Esophagus muscularis mucosa (tissue), 3 donors: ENCODE data around the gene MEIS2.

Experiments
- POLR2A ChIP-seq: fragments of 450-650 bp; IDR thresholded peaks from one replicate; pipeline ENCODE4 v1.6.1; 2017; ENCODE audit warnings: antibody characterized with exemption, moderate library complexity, mild to moderate bottlenecking, low read depth
- TF ChIP-seq, protein P1 (sequence below), 3 experiments: fragments of 200-600 bp in 2 of 3; fragments of 450-650 bp in 1 of 3; sonication (generic) in 2 of 3; IDR thresholded peaks; one replicate each; pipeline ENCODE4 v1.5.1; 2017 to 2019; ENCODE audit warnings: antibody characterized with exemption in 3 of 3, mild to moderate bottlenecking in 2 of 3, moderate library complexity in 1 of 3

DNA sequence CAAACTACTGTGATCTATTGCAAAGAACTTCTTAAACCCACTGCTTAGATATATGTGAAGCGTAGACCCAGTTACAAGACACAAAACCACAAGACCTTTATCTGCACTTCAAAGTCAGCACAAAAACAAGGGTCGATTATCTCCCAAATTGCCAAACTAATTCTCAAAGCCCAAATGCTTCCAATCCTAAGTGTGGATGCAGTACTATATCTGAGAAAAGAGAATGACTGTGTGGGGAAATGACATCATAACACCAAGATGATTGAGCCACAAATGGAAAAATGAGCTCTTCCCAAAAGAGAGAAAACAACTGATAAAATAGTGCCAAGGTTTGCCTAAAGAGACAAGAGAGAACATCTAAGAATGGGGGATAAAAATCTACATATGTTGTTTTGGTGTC lies 86.2 kb downstream of the MEIS2 start:
- TF ChIP-seq POLR2A, result no peak
- TF ChIP-seq, protein P1, sequence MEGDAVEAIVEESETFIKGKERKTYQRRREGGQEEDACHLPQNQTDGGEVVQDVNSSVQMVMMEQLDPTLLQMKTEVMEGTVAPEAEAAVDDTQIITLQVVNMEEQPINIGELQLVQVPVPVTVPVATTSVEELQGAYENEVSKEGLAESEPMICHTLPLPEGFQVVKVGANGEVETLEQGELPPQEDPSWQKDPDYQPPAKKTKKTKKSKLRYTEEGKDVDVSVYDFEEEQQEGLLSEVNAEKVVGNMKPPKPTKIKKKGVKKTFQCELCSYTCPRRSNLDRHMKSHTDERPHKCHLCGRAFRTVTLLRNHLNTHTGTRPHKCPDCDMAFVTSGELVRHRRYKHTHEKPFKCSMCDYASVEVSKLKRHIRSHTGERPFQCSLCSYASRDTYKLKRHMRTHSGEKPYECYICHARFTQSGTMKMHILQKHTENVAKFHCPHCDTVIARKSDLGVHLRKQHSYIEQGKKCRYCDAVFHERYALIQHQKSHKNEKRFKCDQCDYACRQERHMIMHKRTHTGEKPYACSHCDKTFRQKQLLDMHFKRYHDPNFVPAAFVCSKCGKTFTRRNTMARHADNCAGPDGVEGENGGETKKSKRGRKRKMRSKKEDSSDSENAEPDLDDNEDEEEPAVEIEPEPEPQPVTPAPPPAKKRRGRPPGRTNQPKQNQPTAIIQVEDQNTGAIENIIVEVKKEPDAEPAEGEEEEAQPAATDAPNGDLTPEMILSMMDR (IDR thresholded peaks at IDR 0.05), result no peak
